ENCODE data around the gene FNTB. TPM values are rescaled to one million over a fixed set of nuclear protein-coding genes. Genes with fewer than 3 reads are reported as not detected.

Gene FNTB
- total and polyA plus RNA-seq, 3 experiments from 2014 or later, result 8.3 to 14.8 (median 14.3) TPM

GRCh38 chr14:64965356-64966000 is 21.2 kb upstream of the FNTB start:
- Mint-ChIP-seq H3K4me3 (no peak overlapping the region), H3K9me3 (no peaks in the 10 kb centered on the region), H3K36me3 (peaks cover 0 to 4% (median 0%) of the 10 kb centered on the region in 3 donors), H3K27ac (peak overlapping the region in 1 of 8 donors; percentile 68), H3K4me1 (peaks cover 8% of the 10 kb centered on the region in 3 donors), H3K27me3 (no peaks in the 10 kb centered on the region)
- Histone ChIP-seq H3K27me3 (ENCODE audit: insufficient read depth, low read length, poor library complexity, severe bottlenecking) (no peaks in the 10 kb centered on the region), H3K27ac (ENCODE audit: low read depth, low read length) (no peak overlapping the region), H3K9me3 (ENCODE audit: low read length) (no peaks in the 10 kb centered on the region), H3K4me1 (ENCODE audit: insufficient read depth, low read length) (peaks cover 1% of the 10 kb centered on the region), H3K4me3 (ENCODE audit: low read length) (no peak overlapping the region), H3K36me3 (ENCODE audit: insufficient read depth, low read length) (no peaks in the 10 kb centered on the region)
- ChIA-PET CTCF (interaction anchor here (0.7 to 1.3 kb wide), 5 partner anchors 9 to 142 kb away, joined by 3 to 4 read pairs (median 3); partner anchors contain the start of gene FNTB), POLR2A (no interaction called here)
- peak in 1 of 5 donors; percentile 24 for DNase-seq

- H3K9me3 Mint-ChIP-seq, result no peaks in the 10 kb centered on the region
- H3K36me3 ChIP-seq (ENCODE audit: insufficient read depth, low read length), result no peaks in the 10 kb centered on the region
- no peak overlapping the region for H3K4me3 Mint-ChIP-seq
- H3K27me3 Mint-ChIP-seq, result no peaks in the 10 kb centered on the region
- peaks cover 12% of the 10 kb centered on the region for H3K4me1 ChIP-seq (ENCODE audit: insufficient read depth, low read length)
- H3K27ac ChIP-seq (ENCODE audit: low read depth, low read length), result no peak overlapping the region
- H3K36me3 Mint-ChIP-seq, result peaks cover 0 to 4% (median 0%) of the 10 kb centered on the region in 3 donors
- H3K27me3 ChIP-seq (ENCODE audit: insufficient read depth, low read length, poor library complexity, severe bottlenecking), result no peaks in the 10 kb centered on the region
- no peak for DNase-seq
- peak overlapping the region in 1 of 8 donors; percentile 54 for H3K27ac Mint-ChIP-seq
- ChIA-PET POLR2A (no interaction called here), CTCF (no interaction called here)
- no peak overlapping the region for H3K4me3 ChIP-seq (ENCODE audit: low read length)
- no peaks in the 10 kb centered on the region for H3K9me3 ChIP-seq (ENCODE audit: low read length)
- H3K4me1 Mint-ChIP-seq, result peaks cover 14 to 17% (median 17%) of the 10 kb centered on the region in 3 donors
Measured at GRCh38 chr14:64966976-64967375, 19.7 kb upstream of the FNTB start.

- ChIA-PET POLR2A (no interaction called here), CTCF (no interaction called here)
- H3K4me3 ChIP-seq (ENCODE audit: low read length), result no peak overlapping the region
- H3K9me3 Mint-ChIP-seq, result no peaks in the 10 kb centered on the region
- no peak overlapping the region for H3K4me3 Mint-ChIP-seq
- H3K4me1 Mint-ChIP-seq, result peaks cover 15 to 19% (median 17%) of the 10 kb centered on the region in 3 donors
- H3K9me3 ChIP-seq (ENCODE audit: low read length), result no peaks in the 10 kb centered on the region
- H3K27me3 Mint-ChIP-seq, result no peaks in the 10 kb centered on the region
- H3K27me3 ChIP-seq (ENCODE audit: insufficient read depth, low read length, poor library complexity, severe bottlenecking), result no peaks in the 10 kb centered on the region
- no peaks in the 10 kb centered on the region for H3K36me3 ChIP-seq (ENCODE audit: insufficient read depth, low read length)
- peaks cover 0 to 4% (median 0%) of the 10 kb centered on the region in 3 donors for H3K36me3 Mint-ChIP-seq
- peaks cover 19% of the 10 kb centered on the region for H3K4me1 ChIP-seq (ENCODE audit: insufficient read depth, low read length)
- DNase-seq, result peak in 1 of 5 donors; percentile 18
- no peak overlapping the region for H3K27ac ChIP-seq (ENCODE audit: low read depth, low read length)
- H3K27ac Mint-ChIP-seq, result peak overlapping the region in 3 of 8 donors; percentile 23 to 86 (median 68)
Measured at GRCh38 chr14:64968167-64968566, 18.5 kb upstream of the FNTB start.

- H3K4me1 ChIP-seq (ENCODE audit: insufficient read depth, low read length), result peaks cover 19% of the 10 kb centered on the region
- DNase-seq, result peak in 1 of 5 donors; percentile 3
- H3K27me3 ChIP-seq (ENCODE audit: insufficient read depth, low read length, poor library complexity, severe bottlenecking), result no peaks in the 10 kb centered on the region
- Mint-ChIP-seq H3K27me3 (no peaks in the 10 kb centered on the region), H3K27ac (peak overlapping the region in 2 of 8 donors; percentile 23 to 52), H3K36me3 (peaks cover 0 to 4% (median 0%) of the 10 kb centered on the region in 3 donors), H3K4me1 (peaks cover 15 to 19% (median 17%) of the 10 kb centered on the region in 3 donors), H3K9me3 (no peaks in the 10 kb centered on the region), H3K4me3 (no peak overlapping the region)
- H3K27ac ChIP-seq (ENCODE audit: low read depth, low read length), result no peak overlapping the region
- ChIA-PET POLR2A (no interaction called here), CTCF (no interaction called here)
- no peaks in the 10 kb centered on the region for H3K36me3 ChIP-seq (ENCODE audit: insufficient read depth, low read length)
- no peaks in the 10 kb centered on the region for H3K9me3 ChIP-seq (ENCODE audit: low read length)
- no peak overlapping the region for H3K4me3 ChIP-seq (ENCODE audit: low read length)
Measured at GRCh38 chr14:64968651-64969050, 18.0 kb upstream of the FNTB start.

GRCh38 chr14:64970041-64970440 is 16.7 kb upstream of the FNTB start:
- ChIA-PET CTCF (interaction anchor here (1.0 to 2.2 kb wide), 2 partner anchors 16 to 59 kb away, joined by 3 to 9 read pairs; partner anchors contain the start of gene FNTB), POLR2A (interaction anchor here (1.4 kb wide), 1 partner anchor 56 kb away, joined by 4 read pairs; the partner anchor contains the start of gene CHURC1)
- Histone ChIP-seq H3K27ac (ENCODE audit: low read depth, low read length) (no peak overlapping the region), H3K27me3 (ENCODE audit: insufficient read depth, low read length, poor library complexity, severe bottlenecking) (no peaks in the 10 kb centered on the region), H3K4me3 (ENCODE audit: low read length) (no peak overlapping the region), H3K4me1 (ENCODE audit: insufficient read depth, low read length) (peaks cover 19% of the 10 kb centered on the region), H3K9me3 (ENCODE audit: low read length) (no peaks in the 10 kb centered on the region), H3K36me3 (ENCODE audit: insufficient read depth, low read length) (no peaks in the 10 kb centered on the region)
- peak in 1 of 5 donors; percentile 17 for DNase-seq
- Mint-ChIP-seq H3K4me3 (peak overlapping the region in 5 of 7 donors; percentile 10 to 82 (median 41)), H3K4me1 (peaks cover 15 to 19% (median 17%) of the 10 kb centered on the region in 3 donors), H3K27me3 (no peaks in the 10 kb centered on the region), H3K9me3 (no peaks in the 10 kb centered on the region), H3K36me3 (peaks cover 0 to 2% (median 0%) of the 10 kb centered on the region in 3 donors), H3K27ac (peak overlapping the region in 6 of 8 donors; percentile 0 to 89 (median 28))

GRCh38 chr14:64970776-64971477 is 15.8 kb upstream of the FNTB start:
- Mint-ChIP-seq H3K9me3 (no peaks in the 10 kb centered on the region), H3K36me3 (no peaks in the 10 kb centered on the region), H3K4me3 (peak overlapping the region; percentile 53 to 92 (median 82)), H3K27me3 (no peaks in the 10 kb centered on the region), H3K4me1 (peaks cover 15 to 19% (median 17%) of the 10 kb centered on the region in 3 donors), H3K27ac (peak overlapping the region in 6 of 8 donors; percentile 26 to 83 (median 58))
- Histone ChIP-seq H3K36me3 (ENCODE audit: insufficient read depth, low read length) (no peaks in the 10 kb centered on the region), H3K9me3 (ENCODE audit: low read length) (no peaks in the 10 kb centered on the region), H3K27me3 (ENCODE audit: insufficient read depth, low read length, poor library complexity, severe bottlenecking) (no peaks in the 10 kb centered on the region), H3K4me1 (ENCODE audit: insufficient read depth, low read length) (peaks cover 19% of the 10 kb centered on the region), H3K4me3 (ENCODE audit: low read length) (no peak overlapping the region), H3K27ac (ENCODE audit: low read depth, low read length) (no peak overlapping the region)
- DNase-seq, result peak in 1 of 5 donors; percentile 32
- POLR2A ChIA-PET, result interaction anchor here (0.9 to 1.4 kb wide), 2 partner anchors 57 kb away, joined by 4 to 6 read pairs; partner anchors contain the start of gene CHURC1
- CTCF ChIA-PET, result interaction anchor here (1.0 to 2.2 kb wide), 2 partner anchors 15 to 60 kb away, joined by 3 to 9 read pairs; partner anchors contain the start of gene FNTB

- CTCF ChIA-PET, result interaction anchor here (2.2 kb wide), 1 partner anchor 15 kb away, joined by 9 read pairs; the partner anchor contains the start of gene FNTB
- Mint-ChIP-seq H3K27ac (peak overlapping the region in 5 of 8 donors; percentile 39 to 83 (median 63)), H3K27me3 (no peaks in the 10 kb centered on the region), H3K4me1 (peaks cover 15 to 19% (median 16%) of the 10 kb centered on the region in 3 donors), H3K4me3 (peak overlapping the region; percentile 53 to 92 (median 82)), H3K9me3 (no peaks in the 10 kb centered on the region), H3K36me3 (no peaks in the 10 kb centered on the region)
- Histone ChIP-seq H3K4me3 (ENCODE audit: low read length) (peak overlapping the region; percentile 53), H3K4me1 (ENCODE audit: insufficient read depth, low read length) (peaks cover 19% of the 10 kb centered on the region), H3K36me3 (ENCODE audit: insufficient read depth, low read length) (no peaks in the 10 kb centered on the region), H3K27me3 (ENCODE audit: insufficient read depth, low read length, poor library complexity, severe bottlenecking) (no peaks in the 10 kb centered on the region), H3K9me3 (ENCODE audit: low read length) (no peaks in the 10 kb centered on the region), H3K27ac (ENCODE audit: low read depth, low read length) (no peak overlapping the region)
- peak in 1 of 5 donors; percentile 42 for DNase-seq
- POLR2A ChIA-PET, result interaction anchor here (0.9 kb wide), 1 partner anchor 57 kb away, joined by 6 read pairs; the partner anchor contains the start of gene CHURC1
Measured at GRCh38 chr14:64971491-64971942, 15.2 kb upstream of the FNTB start.

All from CD8-positive, alpha-beta memory T cell (primary cell).